SK-N-MC (cell line): ENCODE data around the gene TMEM250.

Source experiments
- EZH2 ChIP-seq: fragments of 200-600 bp; sonication (generic); IDR thresholded peaks from one replicate; pipeline ENCODE4 v1.6.1; 2017; ENCODE audit warnings: antibody characterized with exemption
- POLR2AphosphoS5 ChIP-seq: IDR thresholded peaks from 2 replicates; pipeline ENCODE4 v1.6.1; 2012; ENCODE audit warnings: mild to moderate bottlenecking, low read depth, low read length, borderline replicate concordance

DNA sequence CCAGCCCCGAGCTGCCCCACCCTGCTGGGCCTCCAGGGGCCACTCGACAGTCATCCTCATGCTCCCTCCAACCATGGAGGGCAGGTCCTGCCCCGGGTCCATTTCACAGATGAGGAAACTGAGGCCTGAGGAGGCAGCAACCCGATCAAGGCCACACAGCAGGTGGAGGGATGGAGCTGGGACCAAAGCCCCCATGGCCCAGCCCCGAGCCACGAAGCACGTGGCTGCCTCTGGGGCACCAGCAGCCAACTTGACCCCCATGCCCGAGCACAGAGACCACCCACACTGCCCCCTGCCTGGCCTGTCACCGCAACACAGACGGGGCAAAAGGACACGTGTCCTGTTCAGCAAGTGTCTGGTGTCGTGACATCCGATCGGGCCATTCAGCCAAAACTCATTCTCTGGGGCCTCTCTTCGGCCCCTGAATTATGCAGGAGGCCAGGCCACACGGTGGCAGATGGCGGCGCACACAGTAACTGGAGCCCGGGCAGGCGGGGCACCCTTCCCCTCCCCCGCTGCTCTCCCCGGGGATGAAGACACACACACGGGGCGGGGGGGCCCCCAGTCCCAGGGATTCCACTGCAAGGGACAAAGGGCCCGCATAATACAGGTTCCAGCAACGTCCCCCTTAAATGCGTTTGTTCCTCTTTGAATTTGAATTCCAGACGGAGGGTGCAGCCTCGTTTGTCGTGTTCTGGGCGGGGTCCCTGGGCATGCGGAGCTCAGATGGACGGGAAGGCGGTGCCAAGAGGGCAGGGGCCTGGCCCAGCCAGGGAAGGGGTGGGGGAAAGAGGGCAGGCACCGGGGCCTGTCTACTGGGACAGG is 29.4 kb upstream of the TMEM250 start:
- TF ChIP-seq EZH2 (no peak), POLR2AphosphoS5 (no peak)
